Smooth muscle cell (in vitro differentiated cells): ENCODE measurements around the gene IGFBP7. TPM values are rescaled to one million over a fixed set of nuclear protein-coding genes. Genes with fewer than 3 reads are reported as not detected.

Experiments
- DNase-seq: peaks from one replicate; lab custom pipeline; 2025; ENCODE audit not compliant: unreplicated experiment; lab: John Stamatoyannopoulos, UW
- H2AFZ ChIP-seq: fragments of 200-600 bp; sonication (generic); 2 replicates; pipeline ENCODE4 v1.6.0; 2016; ENCODE audit warnings: antibody characterized with exemption, low read depth, mild to moderate bottlenecking
- H3F3A ChIP-seq: fragments of 200-600 bp; sonication (generic); 2 replicates; pipeline ENCODE4 v1.6.0; 2017; ENCODE audit warnings: antibody characterized with exemption, low read depth
- H3K27ac ChIP-seq: fragments of 200-600 bp; sonication (generic); 2 replicates; pipeline ENCODE4 v1.5.1; 2016; ENCODE audit warnings: low read depth, mild to moderate bottlenecking
- H3K27me3 ChIP-seq: fragments of 200-600 bp; sonication (generic); 2 replicates; pipeline ENCODE4 v1.6.1; 2016; ENCODE audit warnings: low read depth, mild to moderate bottlenecking
- H3K36me3 ChIP-seq: fragments of 200-600 bp; sonication (generic); 2 replicates; pipeline ENCODE4 v1.5.1; 2016; ENCODE audit warnings: low read depth
- H3K4me1 ChIP-seq: fragments of 200-600 bp; sonication (generic); 2 replicates; pipeline ENCODE4 v1.5.1; 2016; ENCODE audit warnings: low read depth
- H3K4me2 ChIP-seq: fragments of 200-600 bp; sonication (generic); 2 replicates; pipeline ENCODE4 v1.6.0; 2016; ENCODE audit warnings: mild to moderate bottlenecking
- H3K4me3 ChIP-seq: fragments of 200-600 bp; sonication (generic); 2 replicates; pipeline ENCODE4 v1.5.1; 2016; ENCODE audit warnings: mild to moderate bottlenecking
- H3K79me2 ChIP-seq: fragments of 200-600 bp; sonication (generic); 2 replicates; pipeline ENCODE4 v1.6.0; 2016; ENCODE audit warnings: low read depth, mild to moderate bottlenecking
- H3K9ac ChIP-seq: fragments of 200-600 bp; sonication (generic); 2 replicates; pipeline ENCODE4 v1.6.0; 2016; ENCODE audit warnings: low read depth
- H3K9me3 ChIP-seq: fragments of 200-600 bp; sonication (generic); replicated peaks from 2 replicates; pipeline ENCODE4 v1.5.1; 2016; ENCODE audit warnings: low read depth
- H4K20me1 ChIP-seq: fragments of 200-600 bp; sonication (generic); 2 replicates; pipeline ENCODE4 v1.6.0; 2016; ENCODE audit warnings: low read depth
- CTCF ChIP-seq: fragments of 200-600 bp; sonication (generic); IDR thresholded peaks from 2 replicates; pipeline ENCODE4 v1.5.1; 2017; ENCODE audit warnings: borderline replicate concordance, mild to moderate bottlenecking, antibody characterized with exemption; ENCODE audit not compliant: insufficient read depth, poor library complexity, severe bottlenecking
- WGBS: methylation state at CpG from one replicate; pipeline ENCODE4 v1.1.7; 2016; ENCODE audit warnings: low lambda C conversion rate; 5-methylcytosine and 5-hydroxymethylcytosine counted together
- polyA plus RNA-seq: library from polyadenylated mRNA; unstranded; fragments of >200 nt; fragmentation: Nextera tagmentation; extraction: Ambion mirVana; gene quantifications from 2 replicates; pipeline ENCODE4 v1.2.1, GENCODE V29; 2016
- total RNA-seq: library from RNA; depleted of rRNA; stranded (reverse); fragments of >200 nt; gene quantifications from 2 replicates; pipeline ENCODE4 v1.2.3, GENCODE V29; 2014

IGFBP7 gene
- total and polyA plus RNA-seq, 2 experiments from 2014 or later: 998 to 1,684 TPM

GRCh38 chr4:57075367-57075766 lies 34.8 kb downstream of the IGFBP7 start:
- no peaks in the 10 kb centered on the region for H3K27me3 ChIP-seq
- peaks cover 34% of the 10 kb centered on the region for H3F3A ChIP-seq
- no peak for DNase-seq
- H4K20me1 ChIP-seq: no peaks in the 10 kb centered on the region
- no peak overlapping the region for H3K9ac ChIP-seq
- no peak overlapping the region for H3K4me3 ChIP-seq
- no peak for TF ChIP-seq CTCF
- H3K4me2 ChIP-seq: peak overlapping the region; percentile 6
- H2AFZ ChIP-seq: no peak overlapping the region
- H3K36me3 ChIP-seq: no peaks in the 10 kb centered on the region
- H3K27ac ChIP-seq: peak overlapping the region; percentile 81
- H3K9me3 ChIP-seq: no peaks in the 10 kb centered on the region
- peaks cover 67% of the 10 kb centered on the region for H3K79me2 ChIP-seq
- H3K4me1 ChIP-seq: peaks cover 22% of the 10 kb centered on the region

- Histone ChIP-seq H4K20me1 (no peaks in the 10 kb centered on the region), H3K4me3 (no peak overlapping the region), H2AFZ (no peak overlapping the region), H3K79me2 (peaks cover 67% of the 10 kb centered on the region), H3K4me2 (peak overlapping the region; percentile 6), H3K27me3 (no peaks in the 10 kb centered on the region), H3F3A (peaks cover 34% of the 10 kb centered on the region), H3K36me3 (no peaks in the 10 kb centered on the region), H3K4me1 (peaks cover 20% of the 10 kb centered on the region), H3K9ac (no peak overlapping the region), H3K9me3 (no peaks in the 10 kb centered on the region), H3K27ac (peak overlapping the region; percentile 81)
- DNase-seq: no peak
- no peak for TF ChIP-seq CTCF
- WGBS: 19% methylated on average over 4 of the region's 4 CpGs
These were observed 35.4 kb downstream of the IGFBP7 start for GRCh38 chr4:57074744-57075143.

GRCh38 chr4:57073559-57073958 lies 36.6 kb downstream of the IGFBP7 start:
- Histone ChIP-seq H3K9ac (no peak overlapping the region), H3K4me1 (peaks cover 8% of the 10 kb centered on the region), H3F3A (peaks cover 37% of the 10 kb centered on the region), H3K79me2 (peaks cover 75% of the 10 kb centered on the region), H3K4me3 (no peak overlapping the region), H2AFZ (no peak overlapping the region), H3K36me3 (no peaks in the 10 kb centered on the region), H3K4me2 (no peak overlapping the region), H4K20me1 (no peaks in the 10 kb centered on the region), H3K27me3 (no peaks in the 10 kb centered on the region), H3K9me3 (no peaks in the 10 kb centered on the region), H3K27ac (peak overlapping the region; percentile 66)
- no peak for DNase-seq
- no peak for TF ChIP-seq CTCF
- 68% methylated on average over 5 of the region's 5 CpGs for WGBS

- no peak for TF ChIP-seq CTCF
- Histone ChIP-seq H3K4me2 (peak overlapping the region; percentile 44), H3K27ac (peak overlapping the region; percentile 66), H3K79me2 (peaks cover 77% of the 10 kb centered on the region), H3F3A (peaks cover 55% of the 10 kb centered on the region), H3K36me3 (no peaks in the 10 kb centered on the region), H4K20me1 (no peaks in the 10 kb centered on the region), H3K4me3 (no peak overlapping the region), H3K27me3 (no peaks in the 10 kb centered on the region), H2AFZ (no peak overlapping the region), H3K9me3 (no peaks in the 10 kb centered on the region), H3K4me1 (peaks cover 3% of the 10 kb centered on the region), H3K9ac (no peak overlapping the region)
- no peak for DNase-seq
- WGBS: 35% methylated on average over 2 of the region's 2 CpGs
These were observed 38.9 kb downstream of the IGFBP7 start for GRCh38 chr4:57071326-57071725.
